NCI-H187 treated with DMSO at 0.1 percent for 48 hours (cell line): ENCODE measurements around the gene NKX6-2.
"Not testable (repeated sequence)": the region's sequence is repeated elsewhere in the genome, so short reads cannot be mapped to it uniquely, and the experiment has no call there.

Source experiments
- DNase-seq: peaks from one replicate; lab custom pipeline; 2025; lab: John Stamatoyannopoulos, UW

The NKX6-2 gene

GRCh38 chr10:132797986-132798385, 12.0 kb upstream of the NKX6-2 start:
- DNase-seq, result not testable (repeated sequence)

- DNase-seq, result no peak
Measured at GRCh38 chr10:132796846-132797245, 10.9 kb upstream of the NKX6-2 start.

GRCh38 chr10:132793871-132794849, 8.2 kb upstream of the NKX6-2 start:
- DNase-seq, result peak; percentile 1

GRCh38 chr10:132793213-132793612, 7.3 kb upstream of the NKX6-2 start:
- DNase-seq, result no peak

GRCh38 chr10:132792796-132793195, 6.8 kb upstream of the NKX6-2 start:
- no peak for DNase-seq

GRCh38 chr10:132792099-132792498, 6.2 kb upstream of the NKX6-2 start:
- not testable (repeated sequence) for DNase-seq

- DNase-seq, result no peak
Measured at GRCh38 chr10:132790934-132791829, 5.2 kb upstream of the NKX6-2 start.

GRCh38 chr10:132790470-132790869, 4.5 kb upstream of the NKX6-2 start:
- no peak for DNase-seq

GRCh38 chr10:132789659-132790148, 3.8 kb upstream of the NKX6-2 start:
- DNase-seq, result no peak

GRCh38 chr10:132788831-132789219, 2.9 kb upstream of the NKX6-2 start:
- no peak for DNase-seq

- no peak for DNase-seq
Measured at GRCh38 chr10:132788180-132788830, 2.4 kb upstream of the NKX6-2 start.

- DNase-seq, result no peak
Measured at GRCh38 chr10:132787495-132788179, 1.7 kb upstream of the NKX6-2 start.

GRCh38 chr10:132786884-132787494, 1.0 kb upstream of the NKX6-2 start:
- DNase-seq, result no peak

- DNase-seq, result no peak
Measured at GRCh38 chr10:132786476-132786883, 533 bp upstream of the NKX6-2 start.

- no peak for DNase-seq
Measured at GRCh38 chr10:132784866-132785722, 853 bp downstream of the NKX6-2 start.

GRCh38 chr10:132783940-132784865, 1.7 kb downstream of the NKX6-2 start:
- DNase-seq, result no peak

GRCh38 chr10:132783165-132783939, 2.6 kb downstream of the NKX6-2 start:
- DNase-seq, result no peak

- no peak for DNase-seq
Measured at GRCh38 chr10:132781556-132781955, 4.4 kb downstream of the NKX6-2 start.
